MM.1S (cell line): Measurements from ENCODE around the gene P3H2.

ENCODE experiments used
- DNase-seq: peaks from one replicate; pipeline ENCODE4 v3.0.0-alpha.2; 2015
- H2AFZ ChIP-seq: fragments of 300-600 bp; sonication (generic); 2 replicates; pipeline ENCODE4 v1.6.0; 2016; ENCODE audit warnings: antibody characterized with exemption, low read length
- H3F3A ChIP-seq: fragments of 300-600 bp; sonication (generic); 2 replicates; pipeline ENCODE4 v1.6.1; 2016; ENCODE audit warnings: mild to moderate bottlenecking, antibody characterized with exemption, low read length, moderate library complexity, mixed read lengths; ENCODE audit not compliant: insufficient read depth
- H3K27ac ChIP-seq: fragments of 300-600 bp; sonication (generic); 2 replicates; pipeline ENCODE4 v1.5.1; 2016; ENCODE audit warnings: mild to moderate bottlenecking, low read length
- H3K27me3 ChIP-seq: fragments of 300-600 bp; sonication (generic); replicated peaks from 2 replicates; pipeline ENCODE4 v1.6.0; 2016; ENCODE audit warnings: low read length; ENCODE audit not compliant: insufficient read depth
- H3K36me3 ChIP-seq: fragments of 300-600 bp; sonication (generic); replicated peaks from 2 replicates; pipeline ENCODE4 v1.6.1; 2016; ENCODE audit warnings: mild to moderate bottlenecking, low read length, mixed read lengths; ENCODE audit not compliant: insufficient read depth
- H3K4me1 ChIP-seq: fragments of 300-600 bp; sonication (generic); 2 replicates; pipeline ENCODE4 v1.6.1; 2016; ENCODE audit warnings: low read length, mixed read lengths
- H3K4me2 ChIP-seq: fragments of 300-600 bp; sonication (generic); 2 replicates; pipeline ENCODE4 v1.6.0; 2016; ENCODE audit warnings: low read depth, low read length
- H3K4me3 ChIP-seq: fragments of 300-600 bp; sonication (generic); 2 replicates; pipeline ENCODE4 v1.5.1; 2016; ENCODE audit warnings: low read length, mixed read lengths
- H3K79me2 ChIP-seq: fragments of 300-600 bp; sonication (generic); 2 replicates; pipeline ENCODE4 v1.6.1; 2016; ENCODE audit warnings: mixed run types, low read length, mixed read lengths
- H3K9ac ChIP-seq: fragments of 300-600 bp; sonication (generic); 2 replicates; pipeline ENCODE4 v1.6.1; 2016; ENCODE audit warnings: low read length, mixed read lengths
- H3K9me2 ChIP-seq: fragments of 300-600 bp; sonication (generic); replicated peaks from 2 replicates; pipeline ENCODE4 v1.6.1; 2016; ENCODE audit warnings: mild to moderate bottlenecking, low read length, mixed read lengths; ENCODE audit not compliant: insufficient read depth
- H3K9me3 ChIP-seq: fragments of 300-600 bp; sonication (generic); replicated peaks from 2 replicates; pipeline ENCODE4 v1.6.1; 2016; ENCODE audit warnings: mild to moderate bottlenecking, low read length, mixed read lengths; ENCODE audit not compliant: insufficient read depth
- H4K20me1 ChIP-seq: fragments of 300-600 bp; sonication (generic); 2 replicates; pipeline ENCODE4 v1.6.1; 2016; ENCODE audit warnings: mild to moderate bottlenecking, low read length, moderate library complexity, mixed read lengths; ENCODE audit not compliant: insufficient read depth
- EZH2 ChIP-seq: fragments of 300-600 bp; sonication (generic); optimal IDR thresholded peaks from 2 replicates; pipeline ENCODE3; 2017; ENCODE audit warnings: low read depth, mild to moderate bottlenecking, antibody characterized with exemption, low read length, mixed read lengths
- EZH2phosphoT487 ChIP-seq: fragments of 300-600 bp; sonication (generic); IDR thresholded peaks from 2 replicates; pipeline ENCODE4 v1.6.1; 2018; ENCODE audit warnings: antibody characterized with exemption, low read length
- TF ChIP-seq, protein P1 (sequence below): fragments of 300-600 bp; sonication (generic); IDR thresholded peaks from 2 replicates; pipeline ENCODE4 v1.5.1; 2016; ENCODE audit warnings: antibody characterized with exemption, low read length, mixed read lengths

The P3H2 gene

DNA sequence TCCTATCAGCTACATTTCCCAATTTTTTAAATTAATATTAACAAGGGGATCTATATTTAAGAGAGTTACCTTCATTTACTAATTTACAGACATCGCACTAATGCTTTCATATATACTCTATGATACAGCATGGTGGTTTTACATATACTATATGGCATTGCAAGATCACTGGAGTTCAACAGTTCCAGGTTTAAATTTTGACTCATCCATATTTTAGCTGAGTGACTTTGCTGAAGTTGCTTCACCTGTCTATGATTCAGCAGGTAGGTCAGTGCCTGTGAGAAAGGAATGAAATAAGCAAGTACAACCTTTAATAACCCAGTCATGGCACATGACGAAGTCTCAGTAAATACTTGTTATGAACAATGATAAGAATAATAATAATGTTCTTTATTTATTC is 211.1 kb downstream of the P3H2 start:
- no peaks in the 10 kb centered on the region for H3K27me3 ChIP-seq
- H3K4me1 ChIP-seq = no peaks in the 10 kb centered on the region
- H3K36me3 ChIP-seq = no peaks in the 10 kb centered on the region
- H3K79me2 ChIP-seq = no peaks in the 10 kb centered on the region
- no peak overlapping the region for H3K4me3 ChIP-seq
- no peaks in the 10 kb centered on the region for H3K9me3 ChIP-seq
- no peak overlapping the region for H3K4me2 ChIP-seq
- H2AFZ ChIP-seq = no peak overlapping the region
- TF ChIP-seq, protein P1, sequence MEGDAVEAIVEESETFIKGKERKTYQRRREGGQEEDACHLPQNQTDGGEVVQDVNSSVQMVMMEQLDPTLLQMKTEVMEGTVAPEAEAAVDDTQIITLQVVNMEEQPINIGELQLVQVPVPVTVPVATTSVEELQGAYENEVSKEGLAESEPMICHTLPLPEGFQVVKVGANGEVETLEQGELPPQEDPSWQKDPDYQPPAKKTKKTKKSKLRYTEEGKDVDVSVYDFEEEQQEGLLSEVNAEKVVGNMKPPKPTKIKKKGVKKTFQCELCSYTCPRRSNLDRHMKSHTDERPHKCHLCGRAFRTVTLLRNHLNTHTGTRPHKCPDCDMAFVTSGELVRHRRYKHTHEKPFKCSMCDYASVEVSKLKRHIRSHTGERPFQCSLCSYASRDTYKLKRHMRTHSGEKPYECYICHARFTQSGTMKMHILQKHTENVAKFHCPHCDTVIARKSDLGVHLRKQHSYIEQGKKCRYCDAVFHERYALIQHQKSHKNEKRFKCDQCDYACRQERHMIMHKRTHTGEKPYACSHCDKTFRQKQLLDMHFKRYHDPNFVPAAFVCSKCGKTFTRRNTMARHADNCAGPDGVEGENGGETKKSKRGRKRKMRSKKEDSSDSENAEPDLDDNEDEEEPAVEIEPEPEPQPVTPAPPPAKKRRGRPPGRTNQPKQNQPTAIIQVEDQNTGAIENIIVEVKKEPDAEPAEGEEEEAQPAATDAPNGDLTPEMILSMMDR = no peak
- TF ChIP-seq EZH2phosphoT487 (no peak), EZH2 (no peak)
- H3K9me2 ChIP-seq = no peaks in the 10 kb centered on the region
- no peak overlapping the region for H3K9ac ChIP-seq
- no peaks in the 10 kb centered on the region for H3F3A ChIP-seq
- no peak for DNase-seq
- no peak overlapping the region for H3K27ac ChIP-seq
- no peaks in the 10 kb centered on the region for H4K20me1 ChIP-seq

DNA sequence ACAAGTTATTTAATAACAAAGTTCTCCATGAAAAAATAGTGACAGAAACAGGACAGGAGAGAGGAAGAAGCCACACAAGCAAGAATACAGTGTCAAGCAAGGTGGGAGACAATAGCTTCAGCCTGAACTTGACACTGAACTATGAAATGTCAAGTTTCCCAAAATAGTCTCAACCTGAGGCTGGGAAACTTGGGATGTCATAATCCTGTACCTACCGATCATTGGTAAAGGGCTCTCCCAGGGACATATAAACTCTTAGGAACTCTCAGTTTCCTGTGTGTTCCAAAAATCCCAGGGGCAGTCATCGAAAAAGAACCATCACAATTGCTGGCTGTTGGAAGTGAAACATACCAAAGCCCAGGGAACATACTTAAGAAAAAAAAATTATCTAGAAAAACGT is 211.6 kb downstream of the P3H2 start:
- Histone ChIP-seq H3K9ac (no peak overlapping the region), H3K4me2 (no peak overlapping the region), H2AFZ (no peak overlapping the region), H3K9me3 (no peaks in the 10 kb centered on the region), H3K27me3 (no peaks in the 10 kb centered on the region), H3K9me2 (no peaks in the 10 kb centered on the region), H3K4me3 (no peak overlapping the region), H4K20me1 (no peaks in the 10 kb centered on the region), H3K79me2 (no peaks in the 10 kb centered on the region), H3K27ac (no peak overlapping the region), H3K36me3 (no peaks in the 10 kb centered on the region), H3K4me1 (no peaks in the 10 kb centered on the region), H3F3A (no peaks in the 10 kb centered on the region)
- no peak for DNase-seq
- TF ChIP-seq, protein P1 = no peak
- TF ChIP-seq EZH2phosphoT487 = no peak
- TF ChIP-seq EZH2 = no peak

DNA sequence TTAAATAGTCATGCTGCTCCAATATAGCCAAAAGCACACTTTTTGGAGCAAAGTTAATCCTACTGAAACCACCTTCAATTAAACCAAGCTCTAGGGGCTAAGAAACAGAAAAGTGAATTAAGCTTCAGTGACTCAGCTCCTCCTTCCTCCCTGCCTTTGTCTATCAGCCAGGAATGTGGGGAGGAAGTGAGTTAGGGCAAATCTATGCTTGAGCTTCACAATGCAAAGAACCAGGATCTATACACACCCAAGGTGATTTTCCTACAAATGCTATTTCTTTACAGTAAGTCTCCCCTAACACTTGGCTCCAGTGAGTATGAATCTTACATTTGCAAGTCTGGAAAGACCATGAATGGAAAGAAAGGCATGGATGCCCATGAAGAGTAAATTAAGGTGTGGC is 212.1 kb downstream of the P3H2 start:
- Histone ChIP-seq H3K36me3 (no peaks in the 10 kb centered on the region), H3K9ac (no peak overlapping the region), H3K9me3 (no peaks in the 10 kb centered on the region), H3K79me2 (no peaks in the 10 kb centered on the region), H3K4me1 (no peaks in the 10 kb centered on the region), H4K20me1 (no peaks in the 10 kb centered on the region), H3K9me2 (no peaks in the 10 kb centered on the region), H2AFZ (no peak overlapping the region), H3F3A (no peaks in the 10 kb centered on the region), H3K27ac (no peak overlapping the region), H3K4me2 (no peak overlapping the region), H3K4me3 (no peak overlapping the region), H3K27me3 (no peaks in the 10 kb centered on the region)
- DNase-seq = no peak
- TF ChIP-seq, protein P1 = no peak
- TF ChIP-seq EZH2 = no peak
- no peak for TF ChIP-seq EZH2phosphoT487
